RWPE2 (cell line): Measurements from ENCODE around the gene METTL21C.

Source experiments
- ATAC-seq: fragments of 200-7000 bp; cut with Tn5 transposase; 3 replicates; pipeline ENCODE4 v1.9.1; 2021; ENCODE audit warnings: low read depth
- DNase-seq: peaks from one replicate; pipeline ENCODE4 v3.0.0-alpha.2; 2020; ENCODE audit warnings: low spot score
- H3K27ac ChIP-seq: fragments of 450-650 bp; 2 replicates; pipeline ENCODE4 v1.5.1; 2017; ENCODE audit warnings: mild to moderate bottlenecking; ENCODE audit not compliant: poor library complexity, severe bottlenecking
- H3K27me3 ChIP-seq: fragments of 250-450 bp; sonication (Bioruptor Pico); 2 replicates; pipeline ENCODE4 v1.5.1; 2021; ENCODE audit warnings: mild to moderate bottlenecking, moderate library complexity; ENCODE audit not compliant: insufficient read depth, poor library complexity, severe bottlenecking
- H3K36me3 ChIP-seq: fragments of 250-450 bp; sonication (Bioruptor Pico); 2 replicates; pipeline ENCODE4 v1.5.1; 2020; ENCODE audit warnings: low read depth, mild to moderate bottlenecking, moderate library complexity
- H3K4me1 ChIP-seq: fragments of 250-450 bp; sonication (Bioruptor Pico); 2 replicates; pipeline ENCODE4 v1.5.1; 2021; ENCODE audit warnings: mild to moderate bottlenecking, moderate library complexity; ENCODE audit not compliant: insufficient read depth, poor library complexity, severe bottlenecking
- H3K4me3 ChIP-seq: fragments of 250-450 bp; sonication (Bioruptor Pico); 2 replicates; pipeline ENCODE4 v1.5.1; 2021; ENCODE audit warnings: mild to moderate bottlenecking, moderate library complexity; ENCODE audit not compliant: severe bottlenecking
- H3K9me3 ChIP-seq: fragments of 250-450 bp; sonication (Bioruptor Pico); 2 replicates; pipeline ENCODE4 v1.5.1; 2021; ENCODE audit warnings: mild to moderate bottlenecking, moderate library complexity; ENCODE audit not compliant: severe bottlenecking
- CTCF ChIP-seq: fragments of 450-650 bp; IDR thresholded peaks from one replicate; pipeline ENCODE4 v1.5.1; 2017; ENCODE audit warnings: mild to moderate bottlenecking, moderate library complexity; ENCODE audit not compliant: poor library complexity, severe bottlenecking

METTL21C gene

GRCh38 chr13:102700088-102701031 lies 5.5 kb upstream of the METTL21C start:
- no peak for TF ChIP-seq CTCF
- no peak for DNase-seq
- H3K27ac ChIP-seq, result no peak overlapping the region
- no peaks in the 10 kb centered on the region for H3K9me3 ChIP-seq
- H3K4me3 ChIP-seq, result no peak overlapping the region
- no peak for ATAC-seq
- peaks cover 13% of the 10 kb centered on the region for H3K4me1 ChIP-seq
- H3K36me3 ChIP-seq, result no peaks in the 10 kb centered on the region
- no peaks in the 10 kb centered on the region for H3K27me3 ChIP-seq

- ATAC-seq (no peak), DNase-seq (no peak)
- Histone ChIP-seq H3K4me3 (no peak overlapping the region), H3K27ac (no peak overlapping the region), H3K9me3 (no peaks in the 10 kb centered on the region), H3K36me3 (no peaks in the 10 kb centered on the region), H3K27me3 (no peaks in the 10 kb centered on the region), H3K4me1 (peaks cover 4% of the 10 kb centered on the region)
- TF ChIP-seq CTCF, result no peak
These were observed 4.7 kb upstream of the METTL21C start for GRCh38 chr13:102699504-102699903.

- Histone ChIP-seq H3K4me1 (no peaks in the 10 kb centered on the region), H3K4me3 (no peak overlapping the region), H3K27me3 (no peaks in the 10 kb centered on the region), H3K9me3 (no peaks in the 10 kb centered on the region), H3K27ac (no peak overlapping the region), H3K36me3 (no peaks in the 10 kb centered on the region)
- DNase-seq (no peak), ATAC-seq (no peak)
- no peak for TF ChIP-seq CTCF
These were observed 3.8 kb upstream of the METTL21C start for GRCh38 chr13:102698649-102698980.

GRCh38 chr13:102697929-102698648 lies 3.2 kb upstream of the METTL21C start:
- TF ChIP-seq CTCF, result no peak
- Histone ChIP-seq H3K4me3 (no peak overlapping the region), H3K9me3 (no peaks in the 10 kb centered on the region), H3K36me3 (no peaks in the 10 kb centered on the region), H3K27me3 (no peaks in the 10 kb centered on the region), H3K27ac (no peak overlapping the region), H3K4me1 (no peaks in the 10 kb centered on the region)
- ATAC-seq (no peak), DNase-seq (no peak)

- H3K27ac ChIP-seq, result no peak overlapping the region
- H3K36me3 ChIP-seq, result no peaks in the 10 kb centered on the region
- TF ChIP-seq CTCF, result no peak
- no peak for DNase-seq
- no peak for ATAC-seq
- no peaks in the 10 kb centered on the region for H3K4me1 ChIP-seq
- H3K27me3 ChIP-seq, result no peaks in the 10 kb centered on the region
- H3K4me3 ChIP-seq, result no peak overlapping the region
- no peaks in the 10 kb centered on the region for H3K9me3 ChIP-seq
These were observed 2.4 kb upstream of the METTL21C start for GRCh38 chr13:102697264-102697663.
